Measurements from ENCODE around the gene FAM89A.
"Not testable (repeated sequence)": the region's sequence is repeated elsewhere in the genome, so short reads cannot be mapped to it uniquely, and the experiment has no call there.

Gene FAM89A

GRCh38 chr1:231029841-231030240, 10.2 kb downstream of the FAM89A start:
- no peak for DNase-seq (ENCODE audit: low spot score)
- TF ChIP-seq CTCF (IDR thresholded peaks at IDR 0.05; ENCODE audit: extremely low read depth, missing control alignments) = no peak

DNA sequence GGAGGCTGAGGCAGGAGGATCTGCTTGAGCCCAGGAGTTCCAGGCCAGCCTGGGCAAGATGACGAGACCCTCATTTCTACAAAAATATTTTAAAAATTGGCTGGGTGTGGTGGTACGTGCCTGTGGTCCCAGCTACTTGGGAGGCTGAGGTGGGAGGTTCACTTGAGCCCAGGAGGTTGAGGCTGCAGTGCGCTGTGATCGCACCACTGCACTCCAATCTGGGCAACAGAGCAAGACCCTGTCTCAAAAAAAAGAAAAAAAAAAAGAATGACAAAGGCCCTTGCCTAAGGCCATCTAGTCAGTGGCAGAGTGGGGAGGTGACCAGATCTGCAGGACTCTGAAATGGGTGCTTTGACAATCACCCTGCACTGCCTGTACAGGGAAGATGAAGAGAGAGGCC, 10.8 kb downstream of the FAM89A start:
- DNase-seq (ENCODE audit: low spot score) = not testable (repeated sequence)

DNA sequence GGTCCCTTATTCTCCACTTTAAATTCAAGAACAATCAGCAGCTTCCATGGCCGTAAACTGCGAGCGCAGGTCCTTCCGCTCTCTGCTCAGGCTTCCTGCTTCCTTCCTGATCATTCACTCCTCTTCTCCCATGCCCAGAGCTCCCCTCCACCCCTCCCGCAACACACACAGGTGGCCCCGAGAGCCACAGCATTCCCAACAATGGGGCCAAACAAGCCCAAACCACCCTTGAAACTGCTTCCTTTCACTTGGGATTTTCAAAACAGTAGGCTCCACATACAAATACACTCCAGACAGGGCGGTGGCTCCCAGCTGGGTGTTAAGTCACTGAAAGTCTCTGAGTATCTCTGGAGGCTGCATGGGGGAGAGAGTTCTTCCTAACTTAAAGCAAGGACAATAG, 11.4 kb downstream of the FAM89A start:
- no peak for TF ChIP-seq CTCF (IDR thresholded peaks at IDR 0.05; ENCODE audit: extremely low read depth, missing control alignments)
- DNase-seq (ENCODE audit: low spot score) = no peak

DNA sequence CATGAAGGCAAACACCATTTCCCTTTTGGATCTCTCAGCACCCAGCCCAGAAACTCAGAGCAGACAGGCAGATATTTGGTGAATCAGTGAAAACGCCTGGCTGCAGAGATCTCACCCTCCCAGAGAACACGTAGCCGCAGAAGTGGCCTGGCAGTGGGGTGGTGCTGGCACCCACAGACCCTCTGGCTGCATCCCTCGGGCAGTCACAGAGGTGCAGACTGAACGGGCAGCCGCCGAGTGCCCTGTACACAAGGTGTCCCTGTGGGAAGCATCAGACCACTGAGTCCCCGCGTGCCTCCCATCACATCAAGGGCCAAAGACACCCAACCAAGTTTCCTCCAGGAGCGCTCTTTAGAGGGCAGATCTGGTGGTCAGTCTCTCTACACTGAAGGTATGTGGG, 12.1 kb downstream of the FAM89A start:
- DNase-seq (ENCODE audit: low spot score) = no peak
- TF ChIP-seq CTCF (IDR thresholded peaks at IDR 0.05; ENCODE audit: extremely low read depth, missing control alignments) = no peak

- TF ChIP-seq CTCF (IDR thresholded peaks at IDR 0.05; ENCODE audit: extremely low read depth, missing control alignments) = no peak
Measured at GRCh38 chr1:231027136-231027925, 12.7 kb downstream of the FAM89A start.

DNA sequence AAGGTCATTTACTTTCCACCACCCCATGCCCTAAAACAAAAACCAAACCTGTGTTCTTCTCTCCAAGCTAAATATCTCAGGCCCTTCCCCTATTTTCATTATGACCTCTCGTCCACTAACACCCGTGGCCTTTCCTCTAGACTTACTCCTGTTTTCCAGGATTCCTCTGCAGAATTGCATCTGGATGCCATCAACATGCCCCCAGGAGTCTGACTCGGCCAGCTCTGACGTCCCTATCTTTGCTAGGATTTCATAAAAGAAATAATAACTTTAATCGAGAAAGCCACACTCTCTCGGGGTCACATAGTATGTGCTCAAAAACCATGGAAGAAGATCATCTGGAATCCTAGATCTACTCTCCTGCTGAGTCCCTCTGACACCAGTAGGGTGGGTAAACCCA, 13.5 kb downstream of the FAM89A start:
- no peak for TF ChIP-seq CTCF (IDR thresholded peaks at IDR 0.05; ENCODE audit: extremely low read depth, missing control alignments)
- DNase-seq (ENCODE audit: low spot score) = no peak

More at GRCh38 chr1:231027136-231027925, 12.7 kb downstream of the FAM89A start:
- DNase-seq (ENCODE audit: low spot score) = no peak

GRCh38 chr1:231023150-231023549, 16.9 kb downstream of the FAM89A start:
- TF ChIP-seq CTCF (IDR thresholded peaks at IDR 0.05; ENCODE audit: extremely low read depth, missing control alignments) = no peak

DNA sequence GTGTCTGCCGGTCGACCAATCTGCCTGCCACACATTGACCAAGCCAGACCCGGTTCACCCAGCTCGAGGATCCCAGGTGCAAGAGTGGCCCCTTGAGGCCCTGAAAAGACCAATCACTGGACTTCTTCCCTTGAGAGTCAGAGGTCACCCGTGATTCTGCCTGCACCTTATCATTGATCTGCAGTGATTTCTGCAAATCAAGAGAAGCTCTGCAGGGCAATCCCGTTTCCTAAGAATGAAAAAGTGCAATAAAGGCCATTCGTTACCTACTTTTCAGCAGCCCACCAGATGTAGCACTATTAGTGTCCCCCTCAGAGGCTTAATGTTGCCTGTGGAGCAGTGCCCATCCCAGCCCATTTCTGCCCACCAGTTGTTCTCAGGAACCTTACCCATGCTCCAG, 17.5 kb downstream of the FAM89A start:
- not testable (repeated sequence) for DNase-seq (ENCODE audit: low spot score)

More at GRCh38 chr1:231023150-231023549, 16.9 kb downstream of the FAM89A start:
- no peak for DNase-seq (ENCODE audit: low spot score)
